Raji (cell line): ENCODE measurements around the gene TMEFF2.

Experiments used
- POLR2A ChIP-seq: IDR thresholded peaks from 2 replicates; pipeline ENCODE4 v1.6.1; 2011; ENCODE audit warnings: low read depth, low read length, control low read depth; ENCODE audit not compliant: insufficient read depth

The TMEFF2 gene, protein sequence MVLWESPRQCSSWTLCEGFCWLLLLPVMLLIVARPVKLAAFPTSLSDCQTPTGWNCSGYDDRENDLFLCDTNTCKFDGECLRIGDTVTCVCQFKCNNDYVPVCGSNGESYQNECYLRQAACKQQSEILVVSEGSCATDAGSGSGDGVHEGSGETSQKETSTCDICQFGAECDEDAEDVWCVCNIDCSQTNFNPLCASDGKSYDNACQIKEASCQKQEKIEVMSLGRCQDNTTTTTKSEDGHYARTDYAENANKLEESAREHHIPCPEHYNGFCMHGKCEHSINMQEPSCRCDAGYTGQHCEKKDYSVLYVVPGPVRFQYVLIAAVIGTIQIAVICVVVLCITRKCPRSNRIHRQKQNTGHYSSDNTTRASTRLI

DNA sequence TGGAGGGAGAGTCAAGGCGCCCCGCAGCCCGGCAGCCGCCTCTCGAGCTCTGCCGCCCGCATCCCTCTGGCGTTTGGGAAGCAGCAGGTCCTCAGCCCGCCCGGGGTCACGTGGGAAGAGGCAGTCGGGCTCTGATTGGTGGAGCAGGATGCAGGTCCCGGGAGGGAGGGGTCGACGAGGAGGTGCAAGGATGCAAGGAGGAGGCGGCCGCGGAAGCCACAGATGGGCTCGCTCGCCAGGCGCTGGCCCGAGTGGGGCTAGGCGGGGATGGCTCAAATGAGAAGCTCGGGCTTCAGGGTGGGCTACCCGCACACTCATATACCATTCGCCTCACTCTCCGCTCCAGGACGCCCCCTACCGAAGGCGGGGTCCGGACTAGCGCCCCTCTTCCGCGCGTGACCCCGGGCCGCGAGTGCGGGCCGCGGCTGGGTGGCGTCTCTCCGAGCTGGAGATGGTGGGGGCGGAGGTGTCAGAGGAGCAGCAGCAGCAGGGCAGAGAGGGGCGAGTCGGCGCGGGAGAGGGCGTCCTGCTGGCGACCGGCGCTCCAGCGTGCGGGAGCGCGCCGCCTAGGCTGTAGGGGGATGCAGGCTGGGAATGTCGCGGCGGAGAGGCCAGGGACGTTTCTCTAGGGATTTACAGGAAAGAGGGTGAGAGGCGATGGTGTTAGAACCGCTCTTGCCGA is at the start of gene TMEFF2:
Gene TMEFF2 (minus strand): TSS at position 68 of the 682 bp plus-strand sequence. CDS start 409 bp downstream, outside the sequence.
- no peak for TF ChIP-seq POLR2A

DNA sequence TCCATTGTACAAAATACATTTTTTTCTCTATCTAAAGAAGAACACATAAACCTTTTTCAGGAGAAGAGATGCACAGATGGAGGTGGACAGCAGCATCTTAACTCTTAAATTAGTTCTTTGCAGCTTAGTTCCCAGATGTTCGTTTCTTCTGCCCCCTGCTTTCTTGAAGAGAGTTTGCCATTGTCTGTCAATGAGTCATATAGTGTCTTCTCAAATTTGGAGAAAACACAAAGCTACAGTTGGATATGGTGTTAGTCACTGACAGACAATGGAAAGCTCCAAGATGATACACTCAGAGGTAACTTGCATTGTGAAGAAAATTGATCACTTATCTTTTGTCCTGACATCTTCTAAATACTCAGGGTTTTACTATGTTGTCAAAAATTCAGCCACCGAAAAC is 48.8 kb upstream of the TMEFF2 start:
- TF ChIP-seq POLR2A = no peak

DNA sequence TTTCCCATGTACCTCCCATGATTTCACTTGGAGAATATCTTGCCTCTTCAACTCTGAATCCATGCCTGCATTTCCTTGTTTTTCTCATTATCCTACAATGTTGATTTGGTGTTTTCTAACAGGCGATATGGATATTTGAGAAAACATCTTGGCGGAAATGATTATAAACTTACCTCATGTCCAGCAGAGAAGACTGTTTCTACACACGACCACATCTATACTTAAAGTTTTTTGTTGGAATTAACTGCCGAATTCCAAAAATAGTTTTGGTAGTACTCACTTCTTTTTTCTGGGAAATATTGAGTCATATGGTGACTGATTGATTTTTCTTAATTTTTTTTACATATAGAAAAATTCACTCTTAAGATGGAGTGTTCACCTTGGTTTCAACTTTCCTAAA is 41.4 kb upstream of the TMEFF2 start:
- TF ChIP-seq POLR2A = no peak

DNA sequence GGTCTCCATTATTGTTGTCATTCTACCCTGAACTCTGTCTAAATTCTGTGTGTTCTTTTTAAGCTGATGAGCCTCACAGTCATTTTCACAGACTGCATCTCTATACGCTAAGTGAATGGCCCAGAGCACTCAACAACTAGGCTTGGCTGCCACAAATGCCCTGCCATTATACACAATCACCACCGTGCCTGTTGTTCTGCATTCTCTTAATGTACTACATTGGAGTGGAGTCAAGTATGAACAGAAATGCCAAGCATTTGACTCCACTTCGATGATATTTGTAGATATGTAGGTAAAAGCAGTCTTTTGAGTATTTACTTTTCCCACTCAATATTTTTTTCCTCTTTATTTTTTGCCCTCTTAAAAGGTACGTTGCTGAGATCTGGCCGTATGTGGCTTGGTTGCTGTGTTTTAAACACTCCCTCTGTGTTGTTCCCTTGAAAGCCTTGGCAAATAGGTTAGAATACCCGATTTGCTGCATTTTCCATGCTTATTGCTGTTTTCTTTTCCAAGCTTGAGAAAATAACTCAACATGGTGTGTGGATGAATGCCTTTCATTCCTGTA is 36.2 kb upstream of the TMEFF2 start:
- TF ChIP-seq POLR2A = no peak

DNA sequence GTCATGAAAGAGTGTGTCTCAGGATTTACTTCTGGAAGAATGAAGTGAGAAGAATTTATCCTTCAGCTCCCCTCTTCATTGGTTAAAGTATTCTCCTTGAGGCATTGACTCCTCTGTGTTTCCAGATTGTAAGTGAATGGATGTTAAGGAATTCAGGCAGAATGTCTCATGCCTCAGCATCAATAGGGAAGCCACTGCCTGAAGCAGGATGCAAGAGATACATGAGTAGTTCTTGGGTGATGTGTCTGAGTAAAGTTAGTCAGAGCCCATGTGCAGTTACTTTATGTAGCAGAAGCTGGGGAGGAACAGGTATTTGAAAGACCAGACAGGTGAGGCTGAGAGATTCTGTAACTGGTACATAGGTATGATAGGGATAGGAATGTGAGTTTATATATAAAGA is 34.0 kb upstream of the TMEFF2 start:
- TF ChIP-seq POLR2A = no peak

DNA sequence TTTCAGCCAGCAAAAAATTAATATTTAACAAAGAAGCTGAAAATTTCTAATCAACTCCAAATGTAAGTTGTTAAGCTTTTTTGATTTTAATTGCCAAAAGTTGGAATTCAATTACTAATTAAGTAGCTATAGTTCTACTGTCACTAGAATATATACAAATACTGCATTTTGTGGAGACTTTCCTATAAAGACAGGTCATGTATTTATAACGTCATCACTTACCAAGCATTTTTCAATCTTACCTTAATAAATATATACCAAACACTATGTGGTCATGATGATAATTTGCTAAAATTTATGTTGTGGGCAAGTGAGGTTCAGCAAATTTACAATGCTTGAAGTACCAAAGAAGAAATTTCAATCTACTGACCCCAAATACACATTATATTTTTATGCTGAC is 24.2 kb upstream of the TMEFF2 start:
- no peak for TF ChIP-seq POLR2A

DNA sequence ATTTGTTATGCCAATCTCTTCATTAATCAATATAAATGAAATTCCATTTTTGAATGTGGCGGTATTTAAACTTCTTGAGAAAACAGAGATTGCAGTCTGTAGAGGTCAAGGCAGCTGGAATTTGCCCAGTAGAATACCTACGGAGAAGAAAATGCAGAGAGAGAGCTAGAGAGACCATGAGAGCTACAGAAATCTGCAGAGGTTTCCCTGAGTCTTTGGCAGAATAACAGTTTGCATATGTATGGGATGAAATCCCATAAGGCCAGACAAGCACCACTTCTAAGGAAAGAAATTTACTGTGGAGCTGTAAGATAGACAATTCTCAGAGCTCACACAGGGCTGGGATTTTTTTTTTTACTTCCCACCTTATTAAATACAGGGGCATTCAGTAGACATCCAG is 23.6 kb upstream of the TMEFF2 start:
- no peak for TF ChIP-seq POLR2A

DNA sequence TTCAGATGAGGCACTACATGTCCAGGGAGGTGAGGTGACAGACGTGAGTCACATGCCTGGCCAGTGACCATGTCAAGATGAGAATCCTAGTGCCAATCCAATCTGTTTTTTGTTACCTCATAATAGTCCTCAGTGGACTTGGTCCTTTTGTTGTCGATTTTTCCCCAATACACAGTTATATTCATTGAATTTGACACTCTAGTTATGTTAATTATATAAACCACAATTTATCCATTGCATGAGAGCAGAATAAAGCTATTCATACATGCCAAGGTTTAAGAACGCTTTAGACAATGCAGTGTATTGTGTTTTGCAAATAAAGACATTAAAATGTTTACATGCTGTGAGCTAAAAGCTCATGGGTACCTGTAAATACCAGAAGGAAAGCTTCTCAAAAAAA is 21.6 kb upstream of the TMEFF2 start:
- TF ChIP-seq POLR2A = no peak

DNA sequence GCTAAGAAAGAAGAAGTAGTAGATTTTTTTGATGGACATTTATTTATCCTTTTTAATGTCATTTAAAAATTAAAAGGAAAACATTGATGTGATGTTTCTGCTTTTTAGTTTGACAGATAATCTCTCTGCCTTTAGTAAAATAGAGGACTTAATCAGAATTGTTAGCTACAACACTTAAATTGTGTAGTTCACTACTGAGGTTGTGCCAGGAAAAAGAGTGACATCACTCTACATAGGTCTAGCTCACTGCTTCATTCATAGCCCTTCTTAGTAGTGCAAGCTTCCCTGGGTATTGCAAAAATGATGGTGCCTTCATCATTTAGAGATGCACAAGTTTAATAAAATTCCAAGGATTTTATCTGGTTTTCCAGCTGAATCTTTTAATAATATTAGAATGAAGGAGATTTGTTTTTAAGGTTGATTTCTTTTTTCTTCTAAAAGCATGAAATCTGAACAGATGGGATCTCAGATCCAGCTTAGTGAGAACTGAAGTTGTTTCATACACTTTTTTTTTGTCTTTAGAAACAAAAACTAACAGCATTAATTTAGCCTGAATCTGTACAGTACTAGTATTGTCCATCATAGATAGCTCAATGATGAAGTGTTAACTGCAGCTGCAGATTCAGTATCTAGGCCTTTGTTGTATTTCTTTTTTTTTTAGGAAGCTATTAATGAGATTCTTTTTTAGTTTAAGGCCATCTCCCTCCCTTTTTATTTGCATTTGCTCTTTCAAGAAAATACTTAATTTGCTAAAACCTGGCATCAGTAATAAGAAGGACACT is 20.6 kb upstream of the TMEFF2 start:
- TF ChIP-seq POLR2A = no peak

DNA sequence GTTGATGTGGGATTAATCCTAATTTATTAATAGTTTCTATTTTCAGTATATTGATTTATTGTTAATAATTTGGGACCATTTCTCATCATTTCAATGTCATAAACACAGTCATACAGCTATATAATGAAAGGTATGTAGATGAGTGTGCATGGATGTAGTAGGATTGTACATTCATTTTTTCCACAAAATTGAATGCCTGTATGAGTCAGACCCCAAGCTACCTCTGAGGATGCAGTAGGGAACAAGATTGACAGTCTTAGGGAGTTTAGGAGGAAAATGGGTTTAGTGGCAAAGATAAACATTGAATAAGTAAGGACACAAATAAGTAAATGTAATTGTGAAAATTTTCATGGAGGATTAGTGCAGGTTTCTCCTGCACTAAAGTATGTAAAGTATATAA is 14.1 kb upstream of the TMEFF2 start:
- no peak for TF ChIP-seq POLR2A

DNA sequence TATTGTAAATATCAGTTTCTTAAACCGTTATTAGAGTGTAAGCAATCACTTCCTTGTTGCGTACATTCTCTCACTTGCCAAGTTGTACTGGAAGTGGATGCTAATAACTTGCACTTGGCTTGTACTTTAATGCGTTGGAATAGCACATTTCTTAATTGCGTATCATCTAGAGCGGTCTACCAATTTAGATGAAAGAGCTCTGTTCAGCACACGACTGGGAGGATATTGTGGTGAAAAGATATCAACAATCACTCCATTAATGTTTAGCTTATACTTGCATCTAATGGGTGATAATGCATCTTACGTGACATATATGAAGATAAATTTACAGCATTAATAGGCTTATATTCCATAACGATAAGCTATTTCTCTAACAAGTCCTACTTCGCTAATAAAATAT is 11.7 kb upstream of the TMEFF2 start:
- no peak for TF ChIP-seq POLR2A

DNA sequence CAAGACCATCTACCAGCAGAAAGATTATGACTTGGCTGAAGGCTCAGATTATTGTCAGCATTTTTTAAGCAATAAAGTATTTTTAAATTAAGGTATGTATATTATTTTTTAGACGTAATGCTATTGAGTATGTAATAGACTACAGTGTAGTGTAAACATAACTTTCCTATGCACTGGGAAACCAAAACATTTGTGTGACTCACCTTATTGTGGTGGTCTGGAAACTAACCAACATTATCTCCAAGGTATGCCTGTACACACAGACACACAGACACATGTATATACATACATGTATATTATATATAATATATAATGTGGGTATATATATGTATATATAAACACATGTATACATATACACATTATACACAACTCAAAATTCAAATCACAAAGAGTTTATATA is 9.1 kb upstream of the TMEFF2 start:
- no peak for TF ChIP-seq POLR2A

DNA sequence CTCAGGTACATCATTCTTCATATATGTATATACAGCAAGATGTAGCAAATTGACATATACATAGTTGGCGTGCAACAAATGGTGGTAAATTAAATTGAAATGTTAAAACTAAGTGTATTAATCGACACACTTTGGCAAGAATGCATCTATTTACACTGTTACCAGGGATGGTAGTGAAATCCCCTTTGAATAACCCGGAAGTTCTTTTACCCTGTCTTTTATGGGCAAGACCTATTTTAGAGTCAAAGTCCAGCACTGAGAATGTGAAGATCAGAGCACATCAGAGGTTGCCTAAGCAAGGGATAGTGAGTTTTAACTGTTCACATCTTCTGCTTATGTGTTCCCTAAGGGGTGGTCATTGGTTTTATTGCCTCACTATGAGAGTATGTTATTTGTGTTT is 7.6 kb upstream of the TMEFF2 start:
- TF ChIP-seq POLR2A = no peak

DNA sequence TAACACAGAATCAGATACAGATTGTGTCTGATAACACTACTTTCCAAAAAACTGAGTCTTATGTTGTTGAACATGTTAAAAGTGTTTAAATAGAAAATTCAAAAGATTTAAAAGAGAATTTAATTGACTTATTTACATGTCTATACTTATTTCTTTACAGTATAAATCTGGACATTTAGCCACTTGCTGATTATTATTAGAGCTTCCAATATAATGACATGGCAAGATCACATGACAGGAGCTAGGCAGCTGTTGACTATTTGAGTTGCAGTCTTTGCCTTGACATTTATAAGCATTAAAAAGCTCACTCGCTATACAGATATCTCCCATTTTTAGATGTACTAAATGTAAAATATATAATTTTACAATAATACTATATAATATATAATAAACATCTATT is 6.4 kb upstream of the TMEFF2 start:
- TF ChIP-seq POLR2A = no peak

DNA sequence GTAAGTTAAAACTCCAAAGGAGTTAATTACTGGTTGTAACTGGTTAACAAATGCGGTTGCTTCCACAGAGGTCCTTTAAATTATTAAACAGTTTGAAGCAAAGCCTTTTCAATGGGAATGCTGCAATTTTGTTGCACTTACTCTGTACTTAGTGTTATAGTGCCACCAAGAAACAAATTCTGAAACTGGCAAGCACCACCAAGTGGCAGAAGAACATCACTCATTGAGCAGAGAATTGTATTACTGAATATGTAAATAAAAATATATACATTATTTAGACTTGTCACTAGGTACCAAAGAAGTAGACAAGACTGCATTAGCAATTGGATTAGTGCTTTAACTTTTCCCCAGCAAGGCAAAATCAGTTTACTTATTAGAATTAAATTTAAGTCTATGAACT is 2.6 kb upstream of the TMEFF2 start:
- TF ChIP-seq POLR2A = no peak
